ENCODE measurements around the gene GPC6.

- TF ChIP-seq CTCF (IDR thresholded peaks at IDR 0.05 in 8 of 11, conservative IDR thresholded peaks at IDR 0.05 in 3 of 11): no peak
- TF ChIP-seq POLR2A (IDR thresholded peaks at IDR 0.05): no peak
- TF ChIP-seq POLR2AphosphoS5 (IDR thresholded peaks at IDR 0.05): no peak
Observed at GRCh38 chr13:93550236-93550635, 323.6 kb downstream of the GPC6 start.
